H1 (cell line): ENCODE results near the gene ULBP1.

ENCODE experiments used
- ASH2L ChIP-seq: fragments of 200-600, 300-600 bp; sonication (generic); IDR thresholded peaks from one replicate; pipeline ENCODE4 v1.7.1; 2017; ENCODE audit warnings: low read length
- BRCA1 ChIP-seq: IDR thresholded peaks from 2 replicates; pipeline ENCODE4 v1.6.1; 2012; ENCODE audit warnings: low read depth, low read length, improper control_type of control experiment
- CTCF ChIP-seq, 3 experiments: IDR thresholded peaks; 1 replicate in 2 of 3; 2 replicates in 1 of 3; pipeline versions ENCODE4 v1.5.1 to v1.6.1; 2011; ENCODE audit warnings: low read length in 3 of 3, mild to moderate bottlenecking in 3 of 3, inconsistent platforms in 2 of 3, low read depth in 1 of 3, moderate library complexity in 1 of 3; ENCODE audit not compliant: insufficient read depth in 1 of 3; ENCODE audit errors: control extremely low read depth in 1 of 3
- EZH2 ChIP-seq: fragments of 200-600 bp; sonication (generic); IDR thresholded peaks from 2 replicates; pipeline ENCODE4 v1.7.1; 2012; ENCODE audit warnings: low read depth, mild to moderate bottlenecking, moderate library complexity, low read length, inconsistent platforms; ENCODE audit not compliant: severe bottlenecking
- MAX ChIP-seq: IDR thresholded peaks from 2 replicates; pipeline ENCODE4 v1.6.1; 2012; ENCODE audit warnings: inconsistent platforms
- PHF8 ChIP-seq: fragments of 200-600 bp; sonication (generic); conservative IDR thresholded peaks from 2 replicates; pipeline ENCODE4 v1.7.1; 2012; ENCODE audit warnings: low read depth, mild to moderate bottlenecking, inconsistent platforms, low read length, moderate library complexity
- POLR2A ChIP-seq, 2 experiments: IDR thresholded peaks; 1 replicate in 1 of 2; 2 replicates in 1 of 2; pipeline ENCODE4 v1.6.1; 2011; ENCODE audit warnings: low read depth in 2 of 2, low read length in 2 of 2, mild to moderate bottlenecking in 2 of 2; ENCODE audit errors: control extremely low read depth in 1 of 2
- POLR2AphosphoS5 ChIP-seq: IDR thresholded peaks from 2 replicates; pipeline ENCODE4 v1.6.1; 2011; ENCODE audit warnings: low read depth, low read length
- RAD21 ChIP-seq, 2 experiments: IDR thresholded peaks in 1 of 2; conservative IDR thresholded peaks in 1 of 2; 2 replicates each; pipeline ENCODE4 v1.6.1; 2011; ENCODE audit warnings: low read depth in 2 of 2, low read length in 2 of 2, improper control_type of control experiment in 1 of 2, inconsistent platforms in 1 of 2, mild to moderate bottlenecking in 1 of 2, moderate library complexity in 1 of 2
- SP2 ChIP-seq: IDR thresholded peaks from 2 replicates; pipeline ENCODE4 v1.6.1; 2012; ENCODE audit warnings: mild to moderate bottlenecking, low read length, inconsistent platforms
- SUZ12 ChIP-seq: fragments of 200-600 bp; sonication (generic); IDR thresholded peaks from 2 replicates; pipeline ENCODE4 v1.6.1; 2012; ENCODE audit warnings: mild to moderate bottlenecking, inconsistent platforms, low read length, moderate library complexity, mixed read lengths
- ZNF274 ChIP-seq: IDR thresholded peaks from 2 replicates; pipeline ENCODE4 v1.7.0; 2012; ENCODE audit warnings: low read length, borderline replicate concordance; ENCODE audit errors: extremely low read depth
- TF ChIP-seq, protein P1 (sequence below): IDR thresholded peaks from 2 replicates; pipeline ENCODE4 v1.6.1; 2012; ENCODE audit warnings: low read length, inconsistent platforms
- TF ChIP-seq, protein P2 (sequence below): IDR thresholded peaks from 2 replicates; pipeline ENCODE4 v1.6.1; 2011; ENCODE audit warnings: low read length, improper control_type of control experiment

- TF ChIP-seq POLR2AphosphoS5 (no peak), MAX (no peak), ASH2L (no peak), CTCF (IDR thresholded peaks at IDR 0.05; ENCODE audit: control extremely low read depth in 1 of 3, insufficient read depth in 1 of 3, low read depth in 1 of 3, low read length in 3 of 3) (peak; percentile 37 to 76 (median 66); a peak in 3 of 4 replicates), SUZ12 (no peak), PHF8 (no peak), EZH2 (no peak), SP2 (no peak), BRCA1 (no peak), POLR2A (IDR thresholded peaks at IDR 0.05; ENCODE audit: control extremely low read depth in 1 of 2, low read depth in 2 of 2, low read length in 2 of 2) (no peak), RAD21 (IDR thresholded peaks at IDR 0.05 in 1 of 2, conservative IDR thresholded peaks at IDR 0.05 in 1 of 2; ENCODE audit: low read depth in 2 of 2, low read length in 2 of 2) (peak; percentile 32 to 36; a peak in 3 of 4 replicates), ZNF274 (no peak)
- TF ChIP-seq, protein P1, sequence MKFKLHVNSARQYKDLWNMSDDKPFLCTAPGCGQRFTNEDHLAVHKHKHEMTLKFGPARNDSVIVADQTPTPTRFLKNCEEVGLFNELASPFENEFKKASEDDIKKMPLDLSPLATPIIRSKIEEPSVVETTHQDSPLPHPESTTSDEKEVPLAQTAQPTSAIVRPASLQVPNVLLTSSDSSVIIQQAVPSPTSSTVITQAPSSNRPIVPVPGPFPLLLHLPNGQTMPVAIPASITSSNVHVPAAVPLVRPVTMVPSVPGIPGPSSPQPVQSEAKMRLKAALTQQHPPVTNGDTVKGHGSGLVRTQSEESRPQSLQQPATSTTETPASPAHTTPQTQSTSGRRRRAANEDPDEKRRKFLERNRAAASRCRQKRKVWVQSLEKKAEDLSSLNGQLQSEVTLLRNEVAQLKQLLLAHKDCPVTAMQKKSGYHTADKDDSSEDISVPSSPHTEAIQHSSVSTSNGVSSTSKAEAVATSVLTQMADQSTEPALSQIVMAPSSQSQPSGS: no peak
- TF ChIP-seq, protein P2, sequence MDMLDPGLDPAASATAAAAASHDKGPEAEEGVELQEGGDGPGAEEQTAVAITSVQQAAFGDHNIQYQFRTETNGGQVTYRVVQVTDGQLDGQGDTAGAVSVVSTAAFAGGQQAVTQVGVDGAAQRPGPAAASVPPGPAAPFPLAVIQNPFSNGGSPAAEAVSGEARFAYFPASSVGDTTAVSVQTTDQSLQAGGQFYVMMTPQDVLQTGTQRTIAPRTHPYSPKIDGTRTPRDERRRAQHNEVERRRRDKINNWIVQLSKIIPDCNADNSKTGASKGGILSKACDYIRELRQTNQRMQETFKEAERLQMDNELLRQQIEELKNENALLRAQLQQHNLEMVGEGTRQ: no peak
Measured at GRCh38 chr6:150006961-150007464, 43.3 kb downstream of the ULBP1 start.
